ENCODE results near the gene ENTPD8. TPM values are rescaled to one million over a fixed set of nuclear protein-coding genes. Genes with fewer than 3 reads are reported as not detected.
A peak's percentile ranks its signal among the peaks of the same experiment; 100 is the strongest.

ENTPD8 gene
- 0.23 and 0.34 TPM in 2 replicates for total RNA-seq

- DNase-seq = no peak
Measured at GRCh38 chr9:137441289-137441934, at the start of gene ENTPD8. Gene ENTPD8 (minus strand): TSS chr9:137441357. CDS start chr9:137438285, 3,072 bp downstream.

GRCh38 chr9:137490532-137491186 is 49.5 kb upstream of the ENTPD8 start:
- no peak for DNase-seq

GRCh38 chr9:137488906-137489305 is 47.7 kb upstream of the ENTPD8 start:
- DNase-seq = no peak

GRCh38 chr9:137488327-137488653 is 47.1 kb upstream of the ENTPD8 start:
- DNase-seq = no peak

GRCh38 chr9:137487454-137488326 is 46.5 kb upstream of the ENTPD8 start:
- no peak for DNase-seq

GRCh38 chr9:137486545-137487453 is 45.6 kb upstream of the ENTPD8 start:
- DNase-seq = no peak

- DNase-seq = no peak
Measured at GRCh38 chr9:137486141-137486490, 45.0 kb upstream of the ENTPD8 start.

GRCh38 chr9:137485343-137486140 is 44.4 kb upstream of the ENTPD8 start:
- no peak for DNase-seq

GRCh38 chr9:137484551-137485315 is 43.6 kb upstream of the ENTPD8 start:
- no peak for DNase-seq

GRCh38 chr9:137482094-137482781 is 41.1 kb upstream of the ENTPD8 start:
- DNase-seq = peak; percentile 83

- DNase-seq = no peak
Measured at GRCh38 chr9:137480686-137481683, 39.8 kb upstream of the ENTPD8 start.

- no peak for DNase-seq
Measured at GRCh38 chr9:137479892-137480685, 38.9 kb upstream of the ENTPD8 start.

GRCh38 chr9:137478962-137479861 is 38.1 kb upstream of the ENTPD8 start:
- DNase-seq = peak; percentile 77

- DNase-seq = no peak
Measured at GRCh38 chr9:137478613-137478961, 37.4 kb upstream of the ENTPD8 start.

- DNase-seq = no peak
Measured at GRCh38 chr9:137477778-137478612, 36.8 kb upstream of the ENTPD8 start.

- DNase-seq = no peak
Measured at GRCh38 chr9:137476856-137477255, 35.7 kb upstream of the ENTPD8 start.

All from dermis blood vessel endothelial cell (primary cell).